MM.1S (cell line): ENCODE measurements around the gene C4A.

Experiments
- DNase-seq: peaks from one replicate; pipeline ENCODE4 v3.0.0-alpha.2; 2015
- H2AFZ ChIP-seq: fragments of 300-600 bp; sonication (generic); 2 replicates; pipeline ENCODE4 v1.6.0; 2016; ENCODE audit warnings: antibody characterized with exemption, low read length
- H3F3A ChIP-seq: fragments of 300-600 bp; sonication (generic); 2 replicates; pipeline ENCODE4 v1.6.1; 2016; ENCODE audit warnings: mild to moderate bottlenecking, antibody characterized with exemption, low read length, moderate library complexity, mixed read lengths; ENCODE audit not compliant: insufficient read depth
- H3K27ac ChIP-seq: fragments of 300-600 bp; sonication (generic); 2 replicates; pipeline ENCODE4 v1.5.1; 2016; ENCODE audit warnings: mild to moderate bottlenecking, low read length
- H3K27me3 ChIP-seq: fragments of 300-600 bp; sonication (generic); replicated peaks from 2 replicates; pipeline ENCODE4 v1.6.0; 2016; ENCODE audit warnings: low read length; ENCODE audit not compliant: insufficient read depth
- H3K36me3 ChIP-seq: fragments of 300-600 bp; sonication (generic); replicated peaks from 2 replicates; pipeline ENCODE4 v1.6.1; 2016; ENCODE audit warnings: mild to moderate bottlenecking, low read length, mixed read lengths; ENCODE audit not compliant: insufficient read depth
- H3K4me1 ChIP-seq: fragments of 300-600 bp; sonication (generic); 2 replicates; pipeline ENCODE4 v1.6.1; 2016; ENCODE audit warnings: low read length, mixed read lengths
- H3K4me2 ChIP-seq: fragments of 300-600 bp; sonication (generic); 2 replicates; pipeline ENCODE4 v1.6.0; 2016; ENCODE audit warnings: low read depth, low read length
- H3K4me3 ChIP-seq: fragments of 300-600 bp; sonication (generic); 2 replicates; pipeline ENCODE4 v1.5.1; 2016; ENCODE audit warnings: low read length, mixed read lengths
- H3K79me2 ChIP-seq: fragments of 300-600 bp; sonication (generic); 2 replicates; pipeline ENCODE4 v1.6.1; 2016; ENCODE audit warnings: mixed run types, low read length, mixed read lengths
- H3K9ac ChIP-seq: fragments of 300-600 bp; sonication (generic); 2 replicates; pipeline ENCODE4 v1.6.1; 2016; ENCODE audit warnings: low read length, mixed read lengths
- H3K9me2 ChIP-seq: fragments of 300-600 bp; sonication (generic); replicated peaks from 2 replicates; pipeline ENCODE4 v1.6.1; 2016; ENCODE audit warnings: mild to moderate bottlenecking, low read length, mixed read lengths; ENCODE audit not compliant: insufficient read depth
- H3K9me3 ChIP-seq: fragments of 300-600 bp; sonication (generic); replicated peaks from 2 replicates; pipeline ENCODE4 v1.6.1; 2016; ENCODE audit warnings: mild to moderate bottlenecking, low read length, mixed read lengths; ENCODE audit not compliant: insufficient read depth
- H4K20me1 ChIP-seq: fragments of 300-600 bp; sonication (generic); 2 replicates; pipeline ENCODE4 v1.6.1; 2016; ENCODE audit warnings: mild to moderate bottlenecking, low read length, moderate library complexity, mixed read lengths; ENCODE audit not compliant: insufficient read depth
- EZH2 ChIP-seq: fragments of 300-600 bp; sonication (generic); optimal IDR thresholded peaks from 2 replicates; pipeline ENCODE3; 2017; ENCODE audit warnings: low read depth, mild to moderate bottlenecking, antibody characterized with exemption, low read length, mixed read lengths
- EZH2phosphoT487 ChIP-seq: fragments of 300-600 bp; sonication (generic); IDR thresholded peaks from 2 replicates; pipeline ENCODE4 v1.6.1; 2018; ENCODE audit warnings: antibody characterized with exemption, low read length
- TF ChIP-seq, protein P1 (sequence below): fragments of 300-600 bp; sonication (generic); IDR thresholded peaks from 2 replicates; pipeline ENCODE4 v1.5.1; 2016; ENCODE audit warnings: antibody characterized with exemption, low read length, mixed read lengths

Gene C4A

DNA sequence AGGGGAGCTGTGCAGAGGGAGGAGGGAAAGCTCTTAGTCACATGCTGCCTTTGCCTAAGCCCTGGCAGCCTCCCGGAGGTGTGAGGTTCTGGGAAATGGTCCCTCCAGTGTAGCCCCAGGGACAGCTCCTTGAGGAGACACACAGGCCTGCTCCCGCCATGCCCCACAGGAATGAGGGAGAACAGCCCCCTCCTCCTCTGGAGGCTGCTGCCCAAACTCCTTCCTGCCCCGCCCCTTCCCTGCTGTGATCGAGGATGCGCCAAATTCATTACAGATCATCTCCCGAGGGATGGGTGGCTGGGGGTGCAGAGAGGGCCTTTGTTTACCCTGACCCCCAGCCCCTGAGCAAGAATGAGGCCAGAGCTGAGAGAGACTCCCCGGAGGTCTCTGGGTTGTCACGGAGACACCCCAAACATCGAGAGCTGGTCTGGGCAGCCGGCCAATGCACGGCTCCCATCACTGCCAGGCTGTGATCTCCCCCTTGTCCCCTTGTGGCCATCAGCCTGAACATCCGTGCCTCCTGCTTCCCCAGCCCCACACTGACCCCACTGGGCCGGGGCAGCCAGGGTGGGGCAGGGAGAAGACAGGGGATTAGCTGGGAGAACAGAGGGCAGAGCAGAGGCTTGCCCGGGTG is 64.7 kb downstream of the C4A start:
- Histone ChIP-seq H4K20me1 (no peaks in the 10 kb centered on the region), H3K9ac (no peak overlapping the region), H3K4me2 (no peak overlapping the region), H3K9me3 (no peaks in the 10 kb centered on the region), H3K36me3 (no peaks in the 10 kb centered on the region), H3K79me2 (no peaks in the 10 kb centered on the region), H3K4me3 (no peak overlapping the region), H2AFZ (no peak overlapping the region), H3F3A (no peaks in the 10 kb centered on the region), H3K27me3 (peaks cover 53% of the 10 kb centered on the region), H3K4me1 (no peaks in the 10 kb centered on the region), H3K9me2 (no peaks in the 10 kb centered on the region), H3K27ac (no peak overlapping the region)
- no peak for DNase-seq
- TF ChIP-seq EZH2phosphoT487 (no peak), EZH2 (no peak)
- TF ChIP-seq, protein P1, sequence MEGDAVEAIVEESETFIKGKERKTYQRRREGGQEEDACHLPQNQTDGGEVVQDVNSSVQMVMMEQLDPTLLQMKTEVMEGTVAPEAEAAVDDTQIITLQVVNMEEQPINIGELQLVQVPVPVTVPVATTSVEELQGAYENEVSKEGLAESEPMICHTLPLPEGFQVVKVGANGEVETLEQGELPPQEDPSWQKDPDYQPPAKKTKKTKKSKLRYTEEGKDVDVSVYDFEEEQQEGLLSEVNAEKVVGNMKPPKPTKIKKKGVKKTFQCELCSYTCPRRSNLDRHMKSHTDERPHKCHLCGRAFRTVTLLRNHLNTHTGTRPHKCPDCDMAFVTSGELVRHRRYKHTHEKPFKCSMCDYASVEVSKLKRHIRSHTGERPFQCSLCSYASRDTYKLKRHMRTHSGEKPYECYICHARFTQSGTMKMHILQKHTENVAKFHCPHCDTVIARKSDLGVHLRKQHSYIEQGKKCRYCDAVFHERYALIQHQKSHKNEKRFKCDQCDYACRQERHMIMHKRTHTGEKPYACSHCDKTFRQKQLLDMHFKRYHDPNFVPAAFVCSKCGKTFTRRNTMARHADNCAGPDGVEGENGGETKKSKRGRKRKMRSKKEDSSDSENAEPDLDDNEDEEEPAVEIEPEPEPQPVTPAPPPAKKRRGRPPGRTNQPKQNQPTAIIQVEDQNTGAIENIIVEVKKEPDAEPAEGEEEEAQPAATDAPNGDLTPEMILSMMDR = no peak

DNA sequence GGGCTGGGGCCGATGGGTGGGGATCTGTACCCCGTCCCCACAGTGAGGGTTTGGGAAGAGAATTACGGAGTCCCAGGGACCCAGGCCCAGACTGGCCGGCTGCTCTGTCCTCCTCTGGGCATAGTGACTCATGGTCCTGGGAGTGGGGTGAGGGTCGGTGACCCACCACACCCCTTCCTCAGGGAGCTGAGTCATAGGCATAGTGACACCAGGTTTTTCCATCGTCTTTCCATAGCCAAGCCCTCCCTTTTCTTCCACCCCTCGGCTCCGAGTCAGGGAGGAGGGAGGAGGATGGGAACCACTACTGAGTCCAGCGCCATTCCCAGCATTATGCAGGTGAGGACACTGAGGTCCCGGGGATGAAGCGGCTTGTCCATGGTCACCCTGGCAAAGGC is 65.2 kb downstream of the C4A start:
- Histone ChIP-seq H3K36me3 (no peaks in the 10 kb centered on the region), H3K9me3 (no peaks in the 10 kb centered on the region), H3K27me3 (peaks cover 58% of the 10 kb centered on the region), H2AFZ (no peak overlapping the region), H3K4me3 (no peak overlapping the region), H4K20me1 (no peaks in the 10 kb centered on the region), H3K27ac (no peak overlapping the region), H3K9me2 (no peaks in the 10 kb centered on the region), H3K4me2 (no peak overlapping the region), H3K4me1 (no peaks in the 10 kb centered on the region), H3F3A (no peaks in the 10 kb centered on the region), H3K9ac (no peak overlapping the region), H3K79me2 (no peaks in the 10 kb centered on the region)
- TF ChIP-seq EZH2 = no peak
- TF ChIP-seq EZH2phosphoT487 = no peak
- TF ChIP-seq, protein P1 = no peak
- no peak for DNase-seq

DNA sequence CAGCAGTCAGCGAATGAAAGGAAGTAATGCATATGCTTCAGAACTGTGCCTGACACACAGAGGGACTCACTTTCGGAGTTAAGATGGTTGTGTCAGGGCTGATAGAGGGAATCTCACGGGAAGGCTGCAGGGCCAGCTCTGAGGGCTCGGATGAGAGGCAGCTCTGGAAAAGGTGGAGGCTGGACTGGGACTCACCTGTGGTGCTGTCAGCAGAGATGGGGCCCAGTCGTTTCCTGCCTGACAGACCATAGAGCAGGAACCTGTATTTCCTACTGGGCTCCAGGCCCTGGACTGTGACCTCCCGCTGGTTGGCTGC is 65.6 kb downstream of the C4A start:
- Histone ChIP-seq H3K27ac (no peak overlapping the region), H4K20me1 (no peaks in the 10 kb centered on the region), H3F3A (no peaks in the 10 kb centered on the region), H3K9me2 (no peaks in the 10 kb centered on the region), H3K36me3 (no peaks in the 10 kb centered on the region), H2AFZ (no peak overlapping the region), H3K79me2 (no peaks in the 10 kb centered on the region), H3K27me3 (peaks cover 62% of the 10 kb centered on the region), H3K4me1 (no peaks in the 10 kb centered on the region), H3K4me3 (no peak overlapping the region), H3K9ac (no peak overlapping the region), H3K9me3 (no peaks in the 10 kb centered on the region), H3K4me2 (no peak overlapping the region)
- DNase-seq = no peak
- no peak for TF ChIP-seq EZH2
- TF ChIP-seq, protein P1 = no peak
- TF ChIP-seq EZH2phosphoT487 = no peak
